ENCODE results near the gene PRICKLE2. TPM values are rescaled to one million over a fixed set of nuclear protein-coding genes. Genes with fewer than 3 reads are reported as not detected.

The PRICKLE2 gene
- polyA plus RNA-seq, 3 donors: not detected

- no peaks in the 10 kb centered on the region for H3K36me3 ChIP-seq (replicated peaks in 1 of 2; ENCODE audit: control insufficient read depth in 1 of 2, insufficient read depth in 2 of 2, low read length in 2 of 2)
- no peaks in the 10 kb centered on the region for H3K36me3 Mint-ChIP-seq
- H3K4me3 Mint-ChIP-seq: no peak overlapping the region
- H2AFZ ChIP-seq (ENCODE audit: insufficient read depth, low read depth, low read length, poor library complexity, severe bottlenecking): no peak overlapping the region
- no peak for TF ChIP-seq CTCF (IDR thresholded peaks at IDR 0.05)
- H3K9me3 ChIP-seq (replicated peaks in 1 of 2; ENCODE audit: control insufficient read depth in 1 of 2, insufficient read depth in 1 of 2, low read length in 2 of 2): no peaks in the 10 kb centered on the region
- H3K4me2 ChIP-seq (replicated peaks; ENCODE audit: extremely low read depth, low read length, poor library complexity, severe bottlenecking): no peak overlapping the region
- no peak overlapping the region for H3K27ac ChIP-seq (ENCODE audit: low read depth in 1 of 2, low read length in 2 of 2)
- peaks cover 0 to 2% (median 1%) of the 10 kb centered on the region in 3 donors for H3K27me3 Mint-ChIP-seq (ENCODE audit: low read depth in 3 of 3)
- no peak overlapping the region for H3K27ac Mint-ChIP-seq
- no peaks in the 10 kb centered on the region for H3K4me1 ChIP-seq (ENCODE audit: control insufficient read depth in 1 of 2, insufficient read depth in 2 of 2, low read length in 2 of 2)
- no peak for DNase-seq
- intact Hi-C loops (cut with micrococcal nuclease): no loop called here
- peaks cover 0 to 6% (median 2%) of the 10 kb centered on the region in 7 donors for H3K9me3 Mint-ChIP-seq
- H3K4me3 ChIP-seq (replicated peaks in 1 of 3; ENCODE audit: low read depth in 2 of 3, low read length in 3 of 3): no peak overlapping the region
- H3K79me2 ChIP-seq (ENCODE audit: insufficient read depth, low read length): no peaks in the 10 kb centered on the region
- no peaks in the 10 kb centered on the region for H3K27me3 ChIP-seq (ENCODE audit: control insufficient read depth in 2 of 2, insufficient read depth in 2 of 2, low read length in 2 of 2)
- H4K20me1 ChIP-seq (ENCODE audit: insufficient read depth, low read length): no peaks in the 10 kb centered on the region
- H3K4me1 Mint-ChIP-seq: no peaks in the 10 kb centered on the region
- H3K9ac ChIP-seq (ENCODE audit: insufficient read depth, low read length, poor library complexity, severe bottlenecking): no peak overlapping the region
- 91% methylated on average over 1 of the region's 1 CpG for WGBS (ENCODE audit: insufficient coverage)
Measured at GRCh38 chr3:64179860-64180259, 45.4 kb downstream of the PRICKLE2 start.

GRCh38 chr3:64179249-64179648, 46.0 kb downstream of the PRICKLE2 start:
- Histone ChIP-seq H4K20me1 (ENCODE audit: insufficient read depth, low read length) (no peaks in the 10 kb centered on the region), H3K27me3 (ENCODE audit: control insufficient read depth in 2 of 2, insufficient read depth in 2 of 2, low read length in 2 of 2) (no peaks in the 10 kb centered on the region), H3K36me3 (replicated peaks in 1 of 2; ENCODE audit: control insufficient read depth in 1 of 2, insufficient read depth in 2 of 2, low read length in 2 of 2) (no peaks in the 10 kb centered on the region), H2AFZ (ENCODE audit: insufficient read depth, low read depth, low read length, poor library complexity, severe bottlenecking) (no peak overlapping the region), H3K4me3 (replicated peaks in 1 of 3; ENCODE audit: low read depth in 2 of 3, low read length in 3 of 3) (no peak overlapping the region), H3K27ac (ENCODE audit: low read depth in 1 of 2, low read length in 2 of 2) (no peak overlapping the region), H3K9ac (ENCODE audit: insufficient read depth, low read length, poor library complexity, severe bottlenecking) (no peak overlapping the region), H3K9me3 (replicated peaks in 1 of 2; ENCODE audit: control insufficient read depth in 1 of 2, insufficient read depth in 1 of 2, low read length in 2 of 2) (no peaks in the 10 kb centered on the region), H3K79me2 (ENCODE audit: insufficient read depth, low read length) (no peaks in the 10 kb centered on the region), H3K4me1 (ENCODE audit: control insufficient read depth in 1 of 2, insufficient read depth in 2 of 2, low read length in 2 of 2) (no peaks in the 10 kb centered on the region), H3K4me2 (replicated peaks; ENCODE audit: extremely low read depth, low read length, poor library complexity, severe bottlenecking) (no peak overlapping the region)
- DNase-seq: no peak
- Mint-ChIP-seq H3K27me3 (ENCODE audit: low read depth in 3 of 3) (peaks cover 0 to 2% (median 1%) of the 10 kb centered on the region in 3 donors), H3K4me1 (no peaks in the 10 kb centered on the region), H3K9me3 (peaks cover 0 to 4% (median 2%) of the 10 kb centered on the region in 7 donors), H3K27ac (no peak overlapping the region), H3K4me3 (no peak overlapping the region), H3K36me3 (no peaks in the 10 kb centered on the region)
- intact Hi-C loops (cut with micrococcal nuclease): no loop called here
- TF ChIP-seq CTCF (IDR thresholded peaks at IDR 0.05): no peak
- 100% methylated on average over 2 of the region's 4 CpGs for WGBS (ENCODE audit: insufficient coverage)

Measured in CD14-positive monocyte (primary cell).